HepG2 (cell line): ENCODE data around the gene DEPDC5. TPM values are rescaled to one million over a fixed set of nuclear protein-coding genes. Genes with fewer than 3 reads are reported as not detected.

Experiments
- ARHGAP35 ChIP-seq: sonication (generic); formaldehyde crosslinking; IDR thresholded peaks from 2 replicates; pipeline ENCODE4 v1.9.0; 2022; ENCODE audit warnings: mild to moderate bottlenecking, inconsistent platforms, moderate library complexity, missing genetic modification reagents, borderline replicate concordance
- ATF4 ChIP-seq, 2 experiments: fragments of 450-650 bp in 1 of 2; sonication (generic) in 1 of 2; formaldehyde crosslinking; IDR thresholded peaks; 2 replicates each; pipeline versions ENCODE4 v1.5.0 to v1.8.0; 2020 to 2022; ENCODE audit warnings: mild to moderate bottlenecking in 1 of 2, missing genetic modification reagents in 1 of 2
- CCAR2 ChIP-seq: fragments of 200-400 bp; formaldehyde crosslinking; optimal IDR thresholded peaks from 2 replicates; pipeline ENCODE3; 2018; ENCODE audit warnings: low read depth, mild to moderate bottlenecking, low read length, moderate library complexity
- CCDC6 ChIP-seq: sonication (generic); formaldehyde crosslinking; IDR thresholded peaks from 2 replicates; pipeline ENCODE4 v1.8.1; 2022; ENCODE audit warnings: mild to moderate bottlenecking, missing genetic modification reagents, moderate library complexity
- CSRNP2 ChIP-seq: sonication (generic); formaldehyde crosslinking; conservative IDR thresholded peaks from 2 replicates; pipeline ENCODE4 v1.8.0; 2022; ENCODE audit warnings: low read depth, missing genetic modification reagents
- GATAD2A ChIP-seq: IDR thresholded peaks from 2 replicates; pipeline ENCODE4 v1.6.1; 2016
- HIC2 ChIP-seq: sonication (generic); formaldehyde crosslinking; IDR thresholded peaks from 2 replicates; pipeline ENCODE4 v1.9.0; 2022; ENCODE audit warnings: low read depth, missing genetic modification reagents
- HNF1B ChIP-seq: sonication (generic); formaldehyde crosslinking; IDR thresholded peaks from 2 replicates; pipeline ENCODE4 v1.5.1; 2020; ENCODE audit warnings: mild to moderate bottlenecking, moderate library complexity, missing genetic modification reagents
- KDM6A ChIP-seq: IDR thresholded peaks from 2 replicates; pipeline ENCODE4 v1.6.1; 2016; ENCODE audit warnings: low read depth
- MAFG ChIP-seq: sonication (generic); formaldehyde crosslinking; IDR thresholded peaks from 2 replicates; pipeline ENCODE4 v1.5.1; 2020; ENCODE audit warnings: mild to moderate bottlenecking, missing genetic modification reagents
- REPIN1 ChIP-seq: sonication (generic); formaldehyde crosslinking; IDR thresholded peaks from 2 replicates; pipeline ENCODE4 v1.8.0; 2022; ENCODE audit warnings: missing genetic modification reagents, low read depth, mild to moderate bottlenecking, borderline replicate concordance
- TARDBP ChIP-seq: sonication (generic); formaldehyde crosslinking; IDR thresholded peaks from 2 replicates; pipeline ENCODE4 v1.8.0; 2022; ENCODE audit warnings: mild to moderate bottlenecking, missing genetic modification reagents
- WIZ ChIP-seq: sonication (generic); formaldehyde crosslinking; IDR thresholded peaks from 2 replicates; pipeline ENCODE4 v1.5.1; 2020; ENCODE audit warnings: mild to moderate bottlenecking, missing genetic modification reagents
- ZBTB44 ChIP-seq: sonication (generic); formaldehyde crosslinking; IDR thresholded peaks from 2 replicates; pipeline ENCODE4 v1.4.0; 2020; ENCODE audit warnings: missing genetic modification reagents
- ZNF280D ChIP-seq: sonication (generic); formaldehyde crosslinking; IDR thresholded peaks from 2 replicates; pipeline ENCODE4 v1.5.1; 2020; ENCODE audit warnings: mild to moderate bottlenecking, missing genetic modification reagents
- ZNF550 ChIP-seq: sonication (generic); formaldehyde crosslinking; IDR thresholded peaks from 2 replicates; pipeline ENCODE4 v1.4.0; 2020; ENCODE audit warnings: mild to moderate bottlenecking, missing genetic modification reagents, borderline replicate concordance
- ZSCAN21 ChIP-seq: sonication (generic); formaldehyde crosslinking; IDR thresholded peaks from 2 replicates; pipeline ENCODE4 v1.8.0; 2022; ENCODE audit warnings: mild to moderate bottlenecking, missing genetic modification reagents, moderate library complexity, borderline replicate concordance
- polyA plus RNA-seq, 8 experiments: library from polyadenylated mRNA; depleted of rRNA in 3 of 8; stranded (reverse) in 7 of 8; unstranded in 1 of 8; fragments of >200 nt; fragmentation: Illumina TruSeq in 4 of 8; extraction: Trizol in 4 of 8; gene quantifications; 2 replicates each; pipeline versions ENCODE4 v1.2.1 to v1.2.3, GENCODE V29; 2011 to 2016; ENCODE audit warnings: low read depth in 4 of 8, missing spikeins in 1 of 8, mixed read lengths in 1 of 8; ENCODE audit not compliant: insufficient read depth in 1 of 8
- total RNA-seq, 5 experiments: library from RNA; depleted of rRNA; stranded (reverse); fragments of >200 nt; fragmentation: Illumina TruSeq; extraction: Trizol; gene quantifications; 2 replicates each; pipeline ENCODE4 v1.2.3, GENCODE V29; 2016; ENCODE audit warnings: low read depth in 1 of 5

Gene DEPDC5
- total and polyA plus RNA-seq, 2 of the 13 experiments (the other 11 are each of a cell fraction or from before 2014, with no cell fraction given): 9.8 to 12.4 TPM

GRCh38 chr22:31749636-31750364 is 4.0 kb upstream of the DEPDC5 start, which contains the start of gene PRR14L (continued):
- TF ChIP-seq ZNF550 (CRISPR knock-in tag) (no peak), CCDC6 (CRISPR knock-in tag) (peak; percentile 92), REPIN1 (CRISPR knock-in tag) (peak; percentile 87), ZBTB44 (CRISPR knock-in tag) (peak; percentile 61), WIZ (CRISPR knock-in tag) (peak; percentile 70; the same call in 1 of the 2 replicates), CCAR2 (no peak), GATAD2A (CRISPR knock-in tag) (peak; percentile 9; the same call in 1 of the 2 replicates), ARHGAP35 (CRISPR knock-in tag) (peak; percentile 45; the same call in 1 of the 2 replicates), CSRNP2 (CRISPR knock-in tag) (no peak), HIC2 (CRISPR knock-in tag) (0 out of 2 replicates have a peak, but pooled peaks have one; percentile 48), HNF1B (CRISPR knock-in tag) (peak; percentile 63; the same call in 1 of the 2 replicates), TARDBP (CRISPR knock-in tag) (peak; percentile 90), MAFG (CRISPR knock-in tag) (no peak), KDM6A (CRISPR knock-in tag) (no peak), ATF4 (CRISPR knock-in tag; IDR thresholded peaks at IDR 0.05) (peak in 1 of 2 experiments; percentile 31; a peak in 1 of 4 replicates), ZNF280D (CRISPR knock-in tag) (no peak), ZSCAN21 (CRISPR knock-in tag) (peak; percentile 56)
